ENCODE measurements around the gene ZBTB37. TPM values are rescaled to one million over a fixed set of nuclear protein-coding genes. Genes with fewer than 3 reads are reported as not detected.

ZBTB37 gene
- total and polyA plus RNA-seq, 9 of the 15 experiments (the other 6 are each of a cell fraction or from before 2014, with no cell fraction given), result 1.3 to 13.9 (median 5.4) TPM

- no peak for TF ChIP-seq ZBTB34 (CRISPR knock-in tag; IDR thresholded peaks at IDR 0.05)
- TF ChIP-seq, protein P1, sequence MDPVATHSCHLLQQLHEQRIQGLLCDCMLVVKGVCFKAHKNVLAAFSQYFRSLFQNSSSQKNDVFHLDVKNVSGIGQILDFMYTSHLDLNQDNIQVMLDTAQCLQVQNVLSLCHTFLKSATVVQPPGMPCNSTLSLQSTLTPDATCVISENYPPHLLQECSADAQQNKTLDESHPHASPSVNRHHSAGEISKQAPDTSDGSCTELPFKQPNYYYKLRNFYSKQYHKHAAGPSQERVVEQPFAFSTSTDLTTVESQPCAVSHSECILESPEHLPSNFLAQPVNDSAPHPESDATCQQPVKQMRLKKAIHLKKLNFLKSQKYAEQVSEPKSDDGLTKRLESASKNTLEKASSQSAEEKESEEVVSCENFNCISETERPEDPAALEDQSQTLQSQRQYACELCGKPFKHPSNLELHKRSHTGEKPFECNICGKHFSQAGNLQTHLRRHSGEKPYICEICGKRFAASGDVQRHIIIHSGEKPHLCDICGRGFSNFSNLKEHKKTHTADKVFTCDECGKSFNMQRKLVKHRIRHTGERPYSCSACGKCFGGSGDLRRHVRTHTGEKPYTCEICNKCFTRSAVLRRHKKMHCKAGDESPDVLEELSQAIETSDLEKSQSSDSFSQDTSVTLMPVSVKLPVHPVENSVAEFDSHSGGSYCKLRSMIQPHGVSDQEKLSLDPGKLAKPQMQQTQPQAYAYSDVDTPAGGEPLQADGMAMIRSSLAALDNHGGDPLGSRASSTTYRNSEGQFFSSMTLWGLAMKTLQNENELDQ (CRISPR knock-in tag; IDR thresholded peaks at IDR 0.05; ENCODE audit: borderline replicate concordance), result no peak
- TF ChIP-seq ZNF668 (CRISPR knock-in tag; IDR thresholded peaks at IDR 0.05), result no peak
- peak; percentile 57; the same call in 1 of the 2 replicates for TF ChIP-seq ZNF766 (CRISPR knock-in tag; conservative IDR thresholded peaks at IDR 0.05)
- TF ChIP-seq DMBX1 (CRISPR knock-in tag; IDR thresholded peaks at IDR 0.05; ENCODE audit: borderline replicate concordance), result peak; percentile 17; the same call in 1 of the 2 replicates
- TF ChIP-seq THRA (IDR thresholded peaks at IDR 0.05), result no peak
- TF ChIP-seq STAG1 (CRISPR knock-in tag; IDR thresholded peaks at IDR 0.05; ENCODE audit: borderline replicate concordance), result no peak
- TF ChIP-seq MTA3 (IDR thresholded peaks at IDR 0.05; ENCODE audit: borderline replicate concordance), result no peak
- TF ChIP-seq TBP (optimal IDR thresholded peaks at IDR 0.05; ENCODE audit: low read depth, low read length), result no peak
- TF ChIP-seq ETV5 (CRISPR knock-in tag; IDR thresholded peaks at IDR 0.05; ENCODE audit: low read depth), result peak; percentile 94
- TF ChIP-seq ZNF124 (CRISPR knock-in tag; IDR thresholded peaks at IDR 0.05), result no peak
- TF ChIP-seq ZFP30 (CRISPR knock-in tag; IDR thresholded peaks at IDR 0.05; ENCODE audit: borderline replicate concordance), result no peak
- TF ChIP-seq, protein P2, sequence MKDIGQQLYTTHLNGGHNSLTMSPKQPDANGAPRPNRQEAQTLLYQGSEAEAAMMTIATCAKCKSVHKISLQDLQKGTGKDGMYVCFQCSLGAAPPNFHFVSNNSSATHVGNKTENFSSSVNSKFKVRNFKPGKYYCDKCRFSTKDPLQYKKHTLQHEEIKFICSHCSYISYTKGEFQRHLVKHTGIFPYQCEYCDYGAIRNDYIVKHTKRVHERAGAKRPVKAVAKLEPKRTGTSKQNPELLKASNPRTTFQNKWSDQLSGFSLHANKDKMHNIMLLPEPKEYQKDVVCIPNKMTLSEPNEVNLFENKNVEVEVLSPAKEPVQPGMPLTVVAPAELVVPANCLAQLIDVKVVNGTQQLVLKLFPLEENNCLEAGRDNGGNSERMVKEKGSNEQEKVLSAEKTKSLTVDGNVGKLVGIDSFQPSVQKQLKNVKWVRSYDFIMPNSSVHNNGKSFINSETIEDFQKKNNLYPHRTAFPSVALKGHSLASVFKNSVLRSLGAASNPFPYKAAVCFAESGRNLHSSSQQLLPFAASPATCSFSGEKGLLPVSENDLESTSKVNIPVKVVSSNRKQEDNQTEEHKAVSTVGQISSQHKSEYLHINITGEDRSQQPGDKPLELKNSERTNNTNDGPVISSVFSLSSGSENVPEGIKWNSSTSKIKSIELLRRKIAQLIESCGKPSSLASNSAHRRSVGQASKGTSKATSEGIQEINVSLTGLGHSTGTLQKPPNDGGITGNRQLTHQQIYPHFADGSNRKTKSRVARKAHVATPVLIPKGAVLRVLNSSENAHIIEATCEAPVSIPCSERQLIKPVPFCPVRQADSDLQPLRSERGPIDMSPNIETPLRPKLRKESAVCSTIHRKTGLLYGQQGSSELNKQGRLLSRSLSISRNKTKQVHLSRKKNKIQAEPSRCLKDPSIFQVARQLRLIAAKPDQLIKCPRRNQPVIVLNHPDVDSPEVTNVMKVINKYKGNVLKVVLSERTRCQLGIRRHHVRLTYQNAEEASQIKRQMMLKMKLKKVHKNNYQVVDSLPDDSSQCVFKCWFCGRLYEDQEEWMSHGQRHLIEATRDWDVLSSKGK (CRISPR knock-in tag; IDR thresholded peaks at IDR 0.05), result no peak
- TF ChIP-seq TRIM24 (IDR thresholded peaks at IDR 0.05), result peak in 1 of 2 experiments; percentile 48; a peak in 2 of 4 replicates
- peak; percentile 89 for TF ChIP-seq TFAP4 (CRISPR knock-in tag; IDR thresholded peaks at IDR 0.05; ENCODE audit: borderline replicate concordance)
- peak; percentile 78 for TF ChIP-seq LCOR (CRISPR knock-in tag; IDR thresholded peaks at IDR 0.05)
- TF ChIP-seq POU5F1 (IDR thresholded peaks at IDR 0.05; ENCODE audit: borderline replicate concordance, low read depth, low read length, partially characterized antibody), result no peak
- no peak for TF ChIP-seq NR1H2 (CRISPR knock-in tag; IDR thresholded peaks at IDR 0.05)
Measured at GRCh38 chr1:173868266-173869020, at the start of gene ZBTB37 (continued).

Data from K562 (cell line).